HG03196 (cell line): Measurements from ENCODE around the gene NOVA1.
"Not testable (repeated sequence)": the region's sequence is repeated elsewhere in the genome, so short reads cannot be mapped to it uniquely, and the experiment has no call there.

Experiments
- ATAC-seq: cut with Tn5 transposase; IDR thresholded peaks from one replicate; pipeline ENCODE4 v1.9.1; 2021; ENCODE audit not compliant: unreplicated experiment

Gene NOVA1

GRCh38 chr14:26597589-26598080, at the start of gene NOVA1:
NOVA1 (minus strand) TSS chr14:26598033; CDS start chr14:26597436, 597 bp downstream.
- no peak for ATAC-seq

DNA sequence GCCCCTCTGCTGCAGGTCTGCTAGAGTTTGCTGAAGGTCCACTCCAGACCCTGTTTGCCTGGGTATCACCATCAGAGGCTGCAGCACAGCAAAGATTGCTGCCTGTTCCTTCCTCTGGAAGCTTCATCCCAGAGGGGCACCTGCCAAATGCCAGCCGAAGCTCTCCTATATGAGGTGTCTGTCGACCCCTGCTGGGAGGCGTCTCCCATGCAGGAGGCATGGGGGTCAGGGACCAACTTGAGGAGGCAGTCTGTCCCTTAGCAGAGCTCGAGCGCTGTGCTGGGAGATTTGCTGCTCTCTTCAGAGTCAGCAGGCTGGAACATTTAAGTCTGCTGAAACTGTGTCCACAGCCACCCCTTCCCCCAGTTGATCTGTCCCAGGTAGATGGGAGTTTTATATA, 47.2 kb upstream of the NOVA1 start:
- ATAC-seq: not testable (repeated sequence)

DNA sequence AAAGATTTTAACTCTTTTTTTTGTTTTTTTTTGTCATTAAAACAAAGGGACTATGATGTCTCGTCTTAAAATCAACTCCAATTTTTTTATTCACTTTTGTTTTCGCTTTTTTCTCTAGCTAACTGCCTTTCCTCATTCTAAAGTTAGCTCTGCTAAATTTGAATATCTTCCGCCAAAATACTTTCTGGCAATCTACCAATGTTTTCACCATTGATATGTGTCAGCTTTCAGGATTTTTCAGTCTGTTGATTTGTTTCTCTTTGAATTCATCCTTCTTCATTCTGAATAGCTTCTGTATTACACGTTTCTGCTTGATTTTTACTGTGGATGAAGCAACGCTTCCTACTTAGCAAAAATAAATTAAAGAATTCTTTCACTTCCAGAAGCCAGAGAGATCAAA, 38.7 kb upstream of the NOVA1 start:
- ATAC-seq: no peak

DNA sequence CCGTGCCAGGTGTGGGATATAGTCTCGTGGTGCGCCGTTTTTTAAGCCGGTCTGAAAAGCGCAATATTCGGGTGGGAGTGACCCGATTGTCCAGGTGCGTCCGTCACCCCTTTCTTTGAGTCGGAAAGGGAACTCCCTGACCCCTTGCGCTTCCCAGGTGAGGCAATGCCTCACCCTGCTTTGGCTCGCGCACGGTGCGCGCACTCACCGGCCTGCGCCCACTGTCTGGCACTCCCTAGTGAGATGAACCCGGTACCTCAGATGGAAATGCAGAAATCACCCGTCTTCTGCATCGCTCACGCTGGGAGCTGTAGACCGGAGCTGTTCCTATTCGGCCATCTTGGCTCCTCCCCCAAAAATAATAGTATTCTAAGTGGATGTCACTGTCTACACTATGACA, 37.1 kb upstream of the NOVA1 start:
- not testable (repeated sequence) for ATAC-seq

GRCh38 chr14:26626256-26626655, 28.4 kb upstream of the NOVA1 start:
- no peak for ATAC-seq

GRCh38 chr14:26622611-26623010, 24.8 kb upstream of the NOVA1 start:
- no peak for ATAC-seq

- ATAC-seq: no peak
Observed at GRCh38 chr14:26621807-26622560, 24.2 kb upstream of the NOVA1 start.

GRCh38 chr14:26621364-26621763, 23.5 kb upstream of the NOVA1 start:
- no peak for ATAC-seq

DNA sequence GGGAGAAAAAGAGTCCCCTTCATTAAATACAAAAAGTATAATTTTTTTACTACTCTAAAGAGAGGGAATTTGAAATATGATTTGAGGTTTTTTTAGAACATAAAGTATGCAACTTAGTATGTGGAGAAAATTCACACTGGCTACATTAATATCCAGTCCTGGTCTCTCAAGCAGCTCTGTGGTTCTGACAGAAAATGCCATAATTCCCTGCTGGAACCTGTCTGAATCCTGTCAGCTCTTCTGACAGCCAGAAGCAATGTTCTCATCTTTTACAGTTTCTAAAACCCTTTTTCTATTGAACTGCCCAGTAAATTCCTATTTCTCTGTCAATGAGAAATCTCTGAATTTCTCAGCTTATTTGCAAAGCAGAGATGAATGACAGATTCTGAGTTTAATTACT, 13.4 kb upstream of the NOVA1 start:
- ATAC-seq: no peak

DNA sequence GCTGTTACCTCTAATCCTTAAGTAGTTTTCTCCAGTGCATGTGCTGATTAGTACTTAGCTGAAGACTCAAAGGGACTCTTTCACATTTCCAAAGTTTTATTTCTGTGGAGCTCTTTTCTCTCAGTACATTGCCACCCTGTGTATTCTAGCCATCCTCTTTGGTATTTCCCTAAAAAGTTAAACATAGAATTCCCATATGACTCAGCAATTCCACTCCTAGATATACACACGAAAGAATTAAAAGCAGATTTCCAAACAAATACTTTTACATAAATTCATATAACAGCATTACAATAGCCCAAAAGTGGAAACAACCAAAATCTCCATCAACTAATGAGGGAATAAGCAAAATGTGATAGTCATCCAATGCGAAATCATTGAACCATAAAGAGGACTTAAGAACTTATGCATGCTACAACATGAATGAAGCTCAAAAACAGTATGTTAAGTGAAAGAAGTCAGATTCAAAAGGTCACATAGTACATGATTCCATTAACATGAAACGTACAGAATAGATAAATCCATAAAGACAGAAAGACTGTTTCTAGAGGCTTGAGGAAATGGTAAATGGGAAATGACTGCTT, 9.0 kb upstream of the NOVA1 start:
- no peak for ATAC-seq

DNA sequence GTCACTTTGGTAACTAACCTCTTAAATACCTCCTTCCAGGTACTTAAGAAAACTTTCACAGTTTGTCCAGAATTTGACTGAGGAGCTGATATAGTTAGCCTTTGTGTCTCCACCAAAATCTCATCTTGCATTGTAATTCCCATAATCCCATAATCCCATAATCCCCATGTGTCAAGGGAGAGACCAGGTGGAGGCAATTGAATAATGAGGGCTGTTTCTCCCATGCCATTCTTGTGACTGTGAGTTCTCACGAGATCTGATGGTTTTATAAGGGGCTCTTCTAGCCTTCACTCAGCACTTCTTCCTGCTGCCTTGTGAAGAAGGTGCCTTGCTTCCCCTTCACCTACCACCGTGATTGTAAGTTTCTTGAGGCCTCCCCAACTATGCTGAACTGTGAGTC, 7.8 kb upstream of the NOVA1 start:
- ATAC-seq: no peak

GRCh38 chr14:26602902-26603301, 5.1 kb upstream of the NOVA1 start:
- no peak for ATAC-seq

- no peak for ATAC-seq
Observed at GRCh38 chr14:26601856-26602255, 4.0 kb upstream of the NOVA1 start.

DNA sequence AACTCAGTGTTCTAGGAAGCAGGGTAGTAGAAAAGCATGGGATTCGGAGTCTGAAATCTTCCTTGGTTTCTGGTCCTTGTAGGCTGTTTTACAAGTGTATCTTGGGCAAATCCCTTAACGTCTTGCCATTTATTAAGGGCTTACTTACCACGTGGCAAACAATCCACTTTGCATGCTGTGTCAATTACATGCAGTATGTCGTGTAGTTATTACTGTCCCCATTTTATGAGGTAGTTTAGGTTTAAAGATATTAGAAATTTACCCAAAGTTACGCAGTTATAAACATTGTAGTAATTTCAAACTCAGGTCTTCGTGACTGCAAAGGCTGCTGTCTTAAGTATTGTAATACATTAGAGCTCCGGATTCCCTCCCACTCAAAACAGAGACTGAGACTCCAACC, 1.5 kb upstream of the NOVA1 start:
- no peak for ATAC-seq

GRCh38 chr14:26598672-26599131, 869 bp upstream of the NOVA1 start:
- ATAC-seq: no peak

- no peak for ATAC-seq
Observed at GRCh38 chr14:26598081-26598671, 343 bp upstream of the NOVA1 start.

DNA sequence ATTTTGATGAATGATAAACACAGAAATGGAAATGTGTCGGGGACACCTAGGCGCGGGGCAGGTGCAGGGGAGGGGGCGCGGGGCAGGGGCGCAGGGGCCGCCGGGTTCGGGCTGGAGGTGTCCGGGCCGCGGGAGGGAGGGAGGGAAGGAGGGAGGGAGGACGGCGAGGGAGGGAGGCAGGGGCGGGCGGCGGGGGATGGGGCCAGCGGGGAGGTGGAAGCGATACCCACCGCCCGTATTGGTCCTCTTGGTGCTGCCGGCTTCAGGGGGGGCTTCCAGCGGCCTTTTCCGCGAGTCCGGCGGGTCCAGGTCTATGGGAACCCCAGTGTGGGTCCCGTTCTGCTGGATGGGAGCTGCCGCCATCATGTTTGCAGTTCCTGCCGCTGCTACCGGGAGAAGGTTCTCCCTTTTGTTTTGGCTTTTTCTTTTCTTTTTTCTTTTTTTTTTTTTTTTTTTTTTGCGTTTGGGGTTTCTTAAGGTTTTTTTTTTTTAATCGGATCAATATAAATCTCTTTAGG, 703 bp downstream of the NOVA1 start:
- ATAC-seq: no peak

DNA sequence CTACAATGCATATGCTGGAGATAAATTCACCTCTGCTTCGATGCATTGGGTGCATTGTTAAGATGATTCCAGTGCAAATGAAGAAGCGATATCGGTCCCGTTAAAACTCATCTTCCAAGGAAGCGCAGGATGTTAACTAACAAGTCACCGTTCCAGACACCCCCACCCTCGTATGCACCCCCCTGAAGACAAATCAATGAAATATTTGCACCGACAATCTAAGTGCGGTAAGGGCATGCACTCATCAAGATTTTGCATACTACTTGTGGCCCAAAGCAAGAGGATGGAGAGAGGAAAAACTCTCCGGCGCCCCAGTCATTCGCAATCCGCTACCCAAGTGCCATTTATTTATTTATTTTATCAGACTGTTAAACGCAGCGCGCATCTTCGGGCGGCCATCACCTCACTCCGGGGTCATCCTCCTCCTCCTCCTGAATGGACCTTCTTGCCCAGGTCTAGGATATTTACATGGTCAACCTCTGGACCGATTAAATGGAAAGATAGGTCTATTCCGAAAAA, 1.2 kb downstream of the NOVA1 start:
- no peak for ATAC-seq

DNA sequence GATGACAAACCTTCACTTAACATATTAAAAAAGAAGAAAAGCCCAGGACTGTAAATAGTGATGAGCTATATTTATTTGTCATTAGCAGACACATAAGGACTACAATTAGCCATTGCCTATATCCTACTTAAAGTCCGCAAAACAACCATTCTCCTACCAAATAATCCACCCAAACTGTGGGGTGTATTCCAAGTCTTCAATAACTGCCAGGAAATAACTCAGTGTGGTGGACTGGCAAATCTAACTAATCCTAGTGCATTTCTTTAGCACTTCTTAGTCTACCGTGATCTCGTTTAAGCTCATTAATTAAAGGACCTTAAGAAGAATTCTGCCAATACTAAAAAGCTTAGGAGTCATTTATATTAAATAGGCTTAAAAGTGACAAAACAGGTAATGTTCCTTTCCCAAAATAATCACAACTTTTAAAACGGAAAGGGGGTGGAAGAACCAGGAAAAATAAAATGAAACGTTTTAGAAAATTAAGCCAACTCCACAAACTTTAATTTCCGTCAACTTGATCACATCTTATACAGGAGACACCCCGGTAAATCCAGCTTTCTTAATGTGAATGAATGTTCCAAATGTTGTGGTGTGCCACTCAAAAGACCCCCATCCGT, 1.8 kb downstream of the NOVA1 start:
- ATAC-seq: no peak

GRCh38 chr14:26594756-26595545, 2.9 kb downstream of the NOVA1 start:
- no peak for ATAC-seq
